Thyroid gland (tissue), 4 donors: ENCODE data around the gene LSG1.

Experiments used
- POLR2A ChIP-seq, 2 donors: fragments of 450-650 bp; IDR thresholded peaks; one replicate each; pipeline ENCODE4 v1.6.1; 2017; ENCODE audit warnings: antibody characterized with exemption in 2 of 2, mild to moderate bottlenecking in 2 of 2, moderate library complexity in 1 of 2
- TF ChIP-seq, protein P1 (sequence below), 6 experiments: fragments of 200-600 bp in 3 of 6; fragments of 450-650 bp in 3 of 6; sonication (generic) in 3 of 6; IDR thresholded peaks; one replicate each; pipeline ENCODE4 v1.5.1; 2016 to 2019; ENCODE audit warnings: antibody characterized with exemption in 6 of 6, mild to moderate bottlenecking in 2 of 6, inconsistent platforms in 1 of 6, moderate library complexity in 1 of 6

DNA sequence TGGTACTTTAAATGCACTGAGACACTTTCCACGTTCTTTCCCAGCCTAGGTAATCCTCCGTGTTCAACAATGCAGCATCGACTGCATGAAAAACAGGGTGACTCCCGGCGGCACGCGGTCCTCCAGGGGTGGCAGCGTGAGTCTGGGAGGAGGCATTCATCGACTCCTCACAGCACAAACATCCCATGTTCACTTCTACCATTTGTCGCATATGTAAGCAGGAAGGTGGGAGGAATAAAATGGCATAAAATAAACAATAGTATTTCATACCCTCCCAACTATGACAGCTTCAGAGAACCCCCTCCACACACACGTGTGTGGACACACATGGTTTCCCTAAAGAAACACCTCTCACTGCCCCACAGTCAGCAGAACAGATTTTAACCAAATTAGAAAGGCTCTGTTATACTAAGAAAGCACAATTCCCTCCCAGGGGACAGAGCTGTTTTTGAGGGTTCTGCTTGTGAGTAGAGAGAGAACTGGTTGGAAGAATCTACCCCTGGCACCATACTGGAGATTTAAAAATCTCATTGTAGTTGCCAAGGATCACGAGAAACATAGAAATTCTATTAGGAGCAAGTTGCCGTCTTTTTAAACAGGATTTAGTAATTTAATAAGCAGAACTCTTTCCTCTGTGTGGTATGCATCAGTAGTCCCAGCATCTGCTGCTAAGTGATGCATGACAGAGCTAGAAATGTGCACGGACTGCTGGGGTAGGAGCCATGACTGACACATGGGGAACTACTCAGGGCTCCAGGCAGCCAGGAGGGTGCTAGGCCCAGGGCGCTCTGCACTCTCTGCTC, 19.7 kb upstream of the LSG1 start:
- no peak for TF ChIP-seq POLR2A (IDR thresholded peaks at IDR 0.05)
- TF ChIP-seq, protein P1, sequence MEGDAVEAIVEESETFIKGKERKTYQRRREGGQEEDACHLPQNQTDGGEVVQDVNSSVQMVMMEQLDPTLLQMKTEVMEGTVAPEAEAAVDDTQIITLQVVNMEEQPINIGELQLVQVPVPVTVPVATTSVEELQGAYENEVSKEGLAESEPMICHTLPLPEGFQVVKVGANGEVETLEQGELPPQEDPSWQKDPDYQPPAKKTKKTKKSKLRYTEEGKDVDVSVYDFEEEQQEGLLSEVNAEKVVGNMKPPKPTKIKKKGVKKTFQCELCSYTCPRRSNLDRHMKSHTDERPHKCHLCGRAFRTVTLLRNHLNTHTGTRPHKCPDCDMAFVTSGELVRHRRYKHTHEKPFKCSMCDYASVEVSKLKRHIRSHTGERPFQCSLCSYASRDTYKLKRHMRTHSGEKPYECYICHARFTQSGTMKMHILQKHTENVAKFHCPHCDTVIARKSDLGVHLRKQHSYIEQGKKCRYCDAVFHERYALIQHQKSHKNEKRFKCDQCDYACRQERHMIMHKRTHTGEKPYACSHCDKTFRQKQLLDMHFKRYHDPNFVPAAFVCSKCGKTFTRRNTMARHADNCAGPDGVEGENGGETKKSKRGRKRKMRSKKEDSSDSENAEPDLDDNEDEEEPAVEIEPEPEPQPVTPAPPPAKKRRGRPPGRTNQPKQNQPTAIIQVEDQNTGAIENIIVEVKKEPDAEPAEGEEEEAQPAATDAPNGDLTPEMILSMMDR (IDR thresholded peaks at IDR 0.05): no peak
